ENCODE measurements around the gene CACNA2D3.

- TF ChIP-seq TAF1 (conservative IDR thresholded peaks at IDR 0.05) (no peak), YY1 (IDR thresholded peaks at IDR 0.05) (no peak)
These were observed 624.4 kb downstream of the CACNA2D3 start for GRCh38 chr3:54746722-54747121.
